ENCODE measurements around the gene LRIT3.

The LRIT3 gene

DNA sequence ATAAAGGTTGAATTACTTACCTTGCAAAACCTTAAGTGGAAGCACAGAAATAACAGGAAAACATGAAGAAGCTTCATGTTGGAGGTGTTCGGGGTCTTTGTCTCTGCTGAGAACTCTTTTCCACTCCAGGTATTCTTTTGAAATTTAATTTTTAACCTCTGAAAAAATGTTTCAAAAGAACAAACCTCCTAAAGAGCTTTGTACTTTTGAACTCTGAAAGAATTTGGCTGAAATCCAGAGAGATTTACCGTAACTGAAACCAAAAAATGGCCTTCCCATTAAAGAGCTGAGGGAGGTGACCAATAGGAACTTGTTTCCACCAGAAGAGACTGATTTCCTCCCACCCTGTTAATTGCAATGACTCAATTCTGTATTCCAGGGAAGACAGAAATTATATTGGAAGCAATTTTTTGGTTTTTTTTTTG lies 46.0 kb upstream of the LRIT3 start, which contains the start of gene CFI:
TSS of gene CFI (minus strand) at position 105 of the 425 bp plus-strand sequence. CDS start at position 77, 28 bp downstream.
- TF ChIP-seq ZNF70 (CRISPR knock-in tag; IDR thresholded peaks at IDR 0.05), result no peak
- no peak for TF ChIP-seq BACH2 (CRISPR knock-in tag; IDR thresholded peaks at IDR 0.05; ENCODE audit: borderline replicate concordance)
- TF ChIP-seq, protein P1, sequence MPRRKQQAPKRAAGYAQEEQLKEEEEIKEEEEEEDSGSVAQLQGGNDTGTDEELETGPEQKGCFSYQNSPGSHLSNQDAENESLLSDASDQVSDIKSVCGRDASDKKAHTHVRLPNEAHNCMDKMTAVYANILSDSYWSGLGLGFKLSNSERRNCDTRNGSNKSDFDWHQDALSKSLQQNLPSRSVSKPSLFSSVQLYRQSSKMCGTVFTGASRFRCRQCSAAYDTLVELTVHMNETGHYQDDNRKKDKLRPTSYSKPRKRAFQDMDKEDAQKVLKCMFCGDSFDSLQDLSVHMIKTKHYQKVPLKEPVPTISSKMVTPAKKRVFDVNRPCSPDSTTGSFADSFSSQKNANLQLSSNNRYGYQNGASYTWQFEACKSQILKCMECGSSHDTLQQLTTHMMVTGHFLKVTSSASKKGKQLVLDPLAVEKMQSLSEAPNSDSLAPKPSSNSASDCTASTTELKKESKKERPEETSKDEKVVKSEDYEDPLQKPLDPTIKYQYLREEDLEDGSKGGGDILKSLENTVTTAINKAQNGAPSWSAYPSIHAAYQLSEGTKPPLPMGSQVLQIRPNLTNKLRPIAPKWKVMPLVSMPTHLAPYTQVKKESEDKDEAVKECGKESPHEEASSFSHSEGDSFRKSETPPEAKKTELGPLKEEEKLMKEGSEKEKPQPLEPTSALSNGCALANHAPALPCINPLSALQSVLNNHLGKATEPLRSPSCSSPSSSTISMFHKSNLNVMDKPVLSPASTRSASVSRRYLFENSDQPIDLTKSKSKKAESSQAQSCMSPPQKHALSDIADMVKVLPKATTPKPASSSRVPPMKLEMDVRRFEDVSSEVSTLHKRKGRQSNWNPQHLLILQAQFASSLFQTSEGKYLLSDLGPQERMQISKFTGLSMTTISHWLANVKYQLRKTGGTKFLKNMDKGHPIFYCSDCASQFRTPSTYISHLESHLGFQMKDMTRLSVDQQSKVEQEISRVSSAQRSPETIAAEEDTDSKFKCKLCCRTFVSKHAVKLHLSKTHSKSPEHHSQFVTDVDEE (CRISPR knock-in tag; IDR thresholded peaks at IDR 0.05), result no peak
- no peak for TF ChIP-seq ARNTL (CRISPR knock-in tag; IDR thresholded peaks at IDR 0.05; ENCODE audit: borderline replicate concordance, low read depth)
- no peak for TF ChIP-seq PPARA (CRISPR knock-in tag; IDR thresholded peaks at IDR 0.05; ENCODE audit: borderline replicate concordance)
- ATAC-seq, result peak; percentile 71

DNA sequence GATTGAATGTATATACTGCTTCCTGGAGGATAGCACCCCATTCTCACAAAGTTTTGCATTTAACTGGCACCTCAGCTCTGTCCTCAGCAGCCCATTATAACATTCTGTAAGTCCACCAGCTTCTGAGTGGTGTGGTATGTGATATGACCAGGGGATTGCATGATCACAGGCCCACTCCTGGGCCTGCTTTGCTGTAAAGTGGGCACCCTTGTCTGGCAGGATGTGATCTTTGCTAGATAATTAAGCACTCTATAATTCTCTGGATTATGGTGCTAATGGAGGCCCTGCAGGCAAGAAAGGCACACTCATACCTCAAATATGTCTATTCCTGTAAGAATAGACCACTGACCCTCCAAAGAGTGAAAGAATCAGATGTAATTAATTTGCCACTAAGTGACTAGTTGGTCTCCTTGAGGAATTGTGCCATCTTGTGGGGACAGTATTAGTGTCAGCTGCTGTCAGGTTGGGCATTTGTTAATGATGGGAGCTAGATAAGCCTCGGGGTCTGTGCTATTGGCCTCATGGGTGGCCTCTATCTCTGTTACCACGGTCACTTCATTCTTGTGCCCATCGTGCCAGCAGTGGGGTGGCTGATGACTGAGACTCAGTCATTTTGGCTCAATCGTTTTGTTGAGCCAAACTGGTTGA lies 43.9 kb upstream of the LRIT3 start:
- TF ChIP-seq ISL1 (CRISPR knock-in tag; IDR thresholded peaks at IDR 0.05) (no peak), ZFP3 (CRISPR knock-in tag; IDR thresholded peaks at IDR 0.05) (no peak), ARNTL (CRISPR knock-in tag; IDR thresholded peaks at IDR 0.05; ENCODE audit: borderline replicate concordance, low read depth) (no peak), BACH2 (CRISPR knock-in tag; IDR thresholded peaks at IDR 0.05; ENCODE audit: borderline replicate concordance) (no peak), ZFP30 (CRISPR knock-in tag; IDR thresholded peaks at IDR 0.05) (no peak), CSDC2 (CRISPR knock-in tag; IDR thresholded peaks at IDR 0.05) (no peak), ZNF70 (CRISPR knock-in tag; IDR thresholded peaks at IDR 0.05) (no peak), OSR1 (CRISPR knock-in tag; IDR thresholded peaks at IDR 0.05) (no peak), RARB (CRISPR knock-in tag; IDR thresholded peaks at IDR 0.05) (no peak), TOX (CRISPR knock-in tag; IDR thresholded peaks at IDR 0.05; ENCODE audit: borderline replicate concordance) (no peak), SNAI2 (CRISPR knock-in tag; IDR thresholded peaks at IDR 0.05) (no peak), ZNF565 (CRISPR knock-in tag; conservative IDR thresholded peaks at IDR 0.05; ENCODE audit: low read depth) (no peak), TCF4 (CRISPR knock-in tag; IDR thresholded peaks at IDR 0.05; ENCODE audit: borderline replicate concordance) (no peak)
- TF ChIP-seq, protein P1 (CRISPR knock-in tag; IDR thresholded peaks at IDR 0.05), result no peak
- peak; percentile 88 for ATAC-seq

DNA sequence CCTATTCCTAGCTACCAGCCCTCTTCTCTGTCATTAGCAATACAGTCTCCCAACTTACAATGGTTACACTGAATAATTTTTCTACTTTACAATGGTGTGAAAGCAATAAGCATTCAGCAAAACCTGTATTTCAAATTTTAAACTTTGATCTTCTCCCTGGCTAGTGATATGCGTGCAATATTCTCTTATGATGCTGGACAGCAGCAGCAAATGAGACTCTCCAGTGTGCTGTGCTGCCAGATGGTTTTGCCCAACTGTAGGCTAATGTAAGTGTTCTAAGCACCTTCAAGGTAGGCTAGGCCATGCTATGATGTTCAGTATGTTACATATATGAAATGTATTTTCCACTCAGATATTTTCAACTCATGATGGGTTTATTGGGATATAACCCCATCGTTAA lies 38.3 kb upstream of the LRIT3 start:
- ATAC-seq, result no peak
- TF ChIP-seq, protein P2, sequence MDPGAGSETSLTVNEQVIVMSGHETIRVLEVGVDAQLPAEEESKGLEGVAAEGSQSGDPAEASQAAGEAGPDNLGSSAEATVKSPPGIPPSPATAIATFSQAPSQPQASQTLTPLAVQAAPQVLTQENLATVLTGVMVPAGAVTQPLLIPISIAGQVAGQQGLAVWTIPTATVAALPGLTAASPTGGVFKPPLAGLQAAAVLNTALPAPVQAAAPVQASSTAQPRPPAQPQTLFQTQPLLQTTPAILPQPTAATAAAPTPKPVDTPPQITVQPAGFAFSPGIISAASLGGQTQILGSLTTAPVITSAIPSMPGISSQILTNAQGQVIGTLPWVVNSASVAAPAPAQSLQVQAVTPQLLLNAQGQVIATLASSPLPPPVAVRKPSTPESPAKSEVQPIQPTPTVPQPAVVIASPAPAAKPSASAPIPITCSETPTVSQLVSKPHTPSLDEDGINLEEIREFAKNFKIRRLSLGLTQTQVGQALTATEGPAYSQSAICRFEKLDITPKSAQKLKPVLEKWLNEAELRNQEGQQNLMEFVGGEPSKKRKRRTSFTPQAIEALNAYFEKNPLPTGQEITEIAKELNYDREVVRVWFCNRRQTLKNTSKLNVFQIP (CRISPR knock-in tag; IDR thresholded peaks at IDR 0.05; ENCODE audit: borderline replicate concordance, low read depth), result no peak
- TF ChIP-seq OSR1 (CRISPR knock-in tag; IDR thresholded peaks at IDR 0.05), result no peak
- no peak for TF ChIP-seq ZC3H10 (CRISPR knock-in tag; IDR thresholded peaks at IDR 0.05)
- TF ChIP-seq GLIS3 (CRISPR knock-in tag; IDR thresholded peaks at IDR 0.05), result no peak
- no peak for TF ChIP-seq PPARA (CRISPR knock-in tag; IDR thresholded peaks at IDR 0.05; ENCODE audit: borderline replicate concordance)
- no peak for TF ChIP-seq ZFP3 (CRISPR knock-in tag; IDR thresholded peaks at IDR 0.05)
- TF ChIP-seq ZNF8 (CRISPR knock-in tag; IDR thresholded peaks at IDR 0.05), result no peak
- TF ChIP-seq BACH2 (CRISPR knock-in tag; IDR thresholded peaks at IDR 0.05; ENCODE audit: borderline replicate concordance), result no peak
- TF ChIP-seq, protein P3, sequence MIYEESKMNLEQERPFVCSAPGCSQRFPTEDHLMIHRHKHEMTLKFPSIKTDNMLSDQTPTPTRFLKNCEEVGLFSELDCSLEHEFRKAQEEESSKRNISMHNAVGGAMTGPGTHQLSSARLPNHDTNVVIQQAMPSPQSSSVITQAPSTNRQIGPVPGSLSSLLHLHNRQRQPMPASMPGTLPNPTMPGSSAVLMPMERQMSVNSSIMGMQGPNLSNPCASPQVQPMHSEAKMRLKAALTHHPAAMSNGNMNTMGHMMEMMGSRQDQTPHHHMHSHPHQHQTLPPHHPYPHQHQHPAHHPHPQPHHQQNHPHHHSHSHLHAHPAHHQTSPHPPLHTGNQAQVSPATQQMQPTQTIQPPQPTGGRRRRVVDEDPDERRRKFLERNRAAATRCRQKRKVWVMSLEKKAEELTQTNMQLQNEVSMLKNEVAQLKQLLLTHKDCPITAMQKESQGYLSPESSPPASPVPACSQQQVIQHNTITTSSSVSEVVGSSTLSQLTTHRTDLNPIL (CRISPR knock-in tag; IDR thresholded peaks at IDR 0.05; ENCODE audit: low read depth), result no peak
- TF ChIP-seq ESRRG (CRISPR knock-in tag; IDR thresholded peaks at IDR 0.05), result no peak
- TF ChIP-seq TCF4 (CRISPR knock-in tag; IDR thresholded peaks at IDR 0.05; ENCODE audit: borderline replicate concordance), result no peak
- no peak for TF ChIP-seq TOX (CRISPR knock-in tag; IDR thresholded peaks at IDR 0.05; ENCODE audit: borderline replicate concordance)

All from SK-N-SH treated with all-trans-retinoic acid at 6 μM for 48 hours (cell line).